ENCODE results near the gene ENTR1.

Gene ENTR1

GRCh38 chr9:136394312-136395019 lies 15.9 kb downstream of the ENTR1 start:
- Histone ChIP-seq H3K9me3 (replicated peaks; ENCODE audit: insufficient read depth, low read length) (no peaks in the 10 kb centered on the region), H3K4me1 (ENCODE audit: low read length) (peaks cover 6% of the 10 kb centered on the region), H3K4me3 (ENCODE audit: low read length) (no peak overlapping the region), H4K20me1 (ENCODE audit: insufficient read depth, low read length) (no peaks in the 10 kb centered on the region), H3K27ac (ENCODE audit: low read length) (no peak overlapping the region), H3F3A (ENCODE audit: insufficient read depth, low read length) (no peaks in the 10 kb centered on the region), H3K36me3 (replicated peaks; ENCODE audit: insufficient read depth, low read length) (peaks cover 4% of the 10 kb centered on the region; the same call in 1 of the 2 replicates), H2AFZ (ENCODE audit: low read length) (no peak overlapping the region), H3K9ac (ENCODE audit: low read length) (no peak overlapping the region), H3K79me2 (ENCODE audit: low read length) (peaks cover 23% of the 10 kb centered on the region), H3K27me3 (replicated peaks; ENCODE audit: insufficient read depth, low read length) (no peaks in the 10 kb centered on the region), H3K9me2 (replicated peaks; ENCODE audit: insufficient read depth, low read length) (no peaks in the 10 kb centered on the region), H3K4me2 (ENCODE audit: low read depth, low read length) (no peak overlapping the region)
- DNase-seq = no peak
- TF ChIP-seq EZH2 (optimal IDR thresholded peaks at IDR 0.05; ENCODE audit: low read depth, low read length) (no peak), EZH2phosphoT487 (IDR thresholded peaks at IDR 0.05; ENCODE audit: low read length) (no peak)
- TF ChIP-seq, protein P1, sequence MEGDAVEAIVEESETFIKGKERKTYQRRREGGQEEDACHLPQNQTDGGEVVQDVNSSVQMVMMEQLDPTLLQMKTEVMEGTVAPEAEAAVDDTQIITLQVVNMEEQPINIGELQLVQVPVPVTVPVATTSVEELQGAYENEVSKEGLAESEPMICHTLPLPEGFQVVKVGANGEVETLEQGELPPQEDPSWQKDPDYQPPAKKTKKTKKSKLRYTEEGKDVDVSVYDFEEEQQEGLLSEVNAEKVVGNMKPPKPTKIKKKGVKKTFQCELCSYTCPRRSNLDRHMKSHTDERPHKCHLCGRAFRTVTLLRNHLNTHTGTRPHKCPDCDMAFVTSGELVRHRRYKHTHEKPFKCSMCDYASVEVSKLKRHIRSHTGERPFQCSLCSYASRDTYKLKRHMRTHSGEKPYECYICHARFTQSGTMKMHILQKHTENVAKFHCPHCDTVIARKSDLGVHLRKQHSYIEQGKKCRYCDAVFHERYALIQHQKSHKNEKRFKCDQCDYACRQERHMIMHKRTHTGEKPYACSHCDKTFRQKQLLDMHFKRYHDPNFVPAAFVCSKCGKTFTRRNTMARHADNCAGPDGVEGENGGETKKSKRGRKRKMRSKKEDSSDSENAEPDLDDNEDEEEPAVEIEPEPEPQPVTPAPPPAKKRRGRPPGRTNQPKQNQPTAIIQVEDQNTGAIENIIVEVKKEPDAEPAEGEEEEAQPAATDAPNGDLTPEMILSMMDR (IDR thresholded peaks at IDR 0.05; ENCODE audit: low read length) = no peak

GRCh38 chr9:136393531-136393930 lies 16.9 kb downstream of the ENTR1 start:
- peaks cover 4% of the 10 kb centered on the region; the same call in 1 of the 2 replicates for H3K36me3 ChIP-seq (replicated peaks; ENCODE audit: insufficient read depth, low read length)
- H3K27ac ChIP-seq (ENCODE audit: low read length) = no peak overlapping the region
- H3K9me2 ChIP-seq (replicated peaks; ENCODE audit: insufficient read depth, low read length) = no peaks in the 10 kb centered on the region
- H4K20me1 ChIP-seq (ENCODE audit: insufficient read depth, low read length) = no peaks in the 10 kb centered on the region
- no peak overlapping the region for H3K4me2 ChIP-seq (ENCODE audit: low read depth, low read length)
- H2AFZ ChIP-seq (ENCODE audit: low read length) = no peak overlapping the region
- DNase-seq = no peak
- no peaks in the 10 kb centered on the region for H3K9me3 ChIP-seq (replicated peaks; ENCODE audit: insufficient read depth, low read length)
- no peaks in the 10 kb centered on the region for H3K27me3 ChIP-seq (replicated peaks; ENCODE audit: insufficient read depth, low read length)
- peaks cover 14% of the 10 kb centered on the region for H3K79me2 ChIP-seq (ENCODE audit: low read length)
- H3K9ac ChIP-seq (ENCODE audit: low read length) = no peak overlapping the region
- no peaks in the 10 kb centered on the region for H3F3A ChIP-seq (ENCODE audit: insufficient read depth, low read length)
- H3K4me3 ChIP-seq (ENCODE audit: low read length) = no peak overlapping the region
- TF ChIP-seq EZH2phosphoT487 (IDR thresholded peaks at IDR 0.05; ENCODE audit: low read length) (no peak), EZH2 (optimal IDR thresholded peaks at IDR 0.05; ENCODE audit: low read depth, low read length) (no peak)
- TF ChIP-seq, protein P1 (IDR thresholded peaks at IDR 0.05; ENCODE audit: low read length) = no peak
- H3K4me1 ChIP-seq (ENCODE audit: low read length) = peaks cover 2% of the 10 kb centered on the region

DNA sequence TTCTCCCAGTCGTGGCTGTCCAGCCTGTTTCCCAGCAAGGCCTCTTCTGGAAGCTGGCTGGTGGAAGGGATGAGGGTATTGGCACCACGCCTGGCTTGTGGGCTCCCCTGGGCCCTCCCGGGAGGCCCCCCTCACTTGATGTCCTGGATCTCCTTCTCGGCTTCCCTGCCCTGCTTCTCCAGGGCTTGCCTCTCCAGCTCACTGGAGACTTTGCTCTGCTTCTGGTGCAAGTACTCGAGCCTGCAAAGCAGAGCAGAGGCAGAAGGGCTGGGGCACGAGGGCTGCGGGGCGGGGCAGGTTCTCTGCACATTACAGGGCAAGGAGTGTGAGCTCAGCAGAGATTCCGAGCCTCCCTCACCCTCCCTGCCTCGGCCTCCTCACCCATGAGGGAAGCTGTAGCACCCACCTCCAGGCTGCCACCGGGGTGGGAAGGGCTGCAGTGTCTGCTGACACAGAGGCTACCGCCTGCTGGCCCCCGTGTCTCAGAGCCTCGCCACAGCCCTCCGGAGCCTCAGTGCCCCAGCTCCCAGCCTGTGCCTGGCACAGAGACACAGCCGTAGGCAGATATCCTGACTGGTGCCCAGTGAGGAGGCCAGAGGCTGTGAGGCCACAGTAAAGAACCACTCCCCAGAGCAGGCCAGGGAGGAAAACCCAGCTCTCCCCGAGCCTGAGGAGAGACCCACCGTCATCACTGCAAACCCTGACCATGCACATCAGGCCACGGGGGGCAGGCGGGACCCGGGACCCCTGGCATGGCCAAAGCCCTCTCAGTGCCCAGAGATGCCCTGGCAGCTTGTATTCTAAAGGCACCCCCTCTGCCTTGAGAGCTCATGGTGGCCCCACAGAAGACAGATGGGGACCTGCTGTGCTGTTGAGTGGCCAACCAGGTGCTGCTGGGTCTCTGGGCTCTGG lies 17.6 kb downstream of the ENTR1 start:
- Histone ChIP-seq H4K20me1 (ENCODE audit: insufficient read depth, low read length) (no peaks in the 10 kb centered on the region), H3F3A (ENCODE audit: insufficient read depth, low read length) (no peaks in the 10 kb centered on the region), H3K4me3 (ENCODE audit: low read length) (no peak overlapping the region), H3K79me2 (ENCODE audit: low read length) (peaks cover 7% of the 10 kb centered on the region), H3K9me2 (replicated peaks; ENCODE audit: insufficient read depth, low read length) (no peaks in the 10 kb centered on the region), H3K9ac (ENCODE audit: low read length) (no peak overlapping the region), H3K27ac (ENCODE audit: low read length) (no peak overlapping the region), H3K4me2 (ENCODE audit: low read depth, low read length) (no peak overlapping the region), H3K36me3 (replicated peaks; ENCODE audit: insufficient read depth, low read length) (peaks cover 4% of the 10 kb centered on the region; the same call in 1 of the 2 replicates), H3K27me3 (replicated peaks; ENCODE audit: insufficient read depth, low read length) (no peaks in the 10 kb centered on the region), H3K9me3 (replicated peaks; ENCODE audit: insufficient read depth, low read length) (no peaks in the 10 kb centered on the region), H2AFZ (ENCODE audit: low read length) (no peak overlapping the region), H3K4me1 (ENCODE audit: low read length) (no peaks in the 10 kb centered on the region)
- DNase-seq = no peak
- TF ChIP-seq EZH2 (optimal IDR thresholded peaks at IDR 0.05; ENCODE audit: low read depth, low read length) (no peak), EZH2phosphoT487 (IDR thresholded peaks at IDR 0.05; ENCODE audit: low read length) (no peak)
- TF ChIP-seq, protein P1 (IDR thresholded peaks at IDR 0.05; ENCODE audit: low read length) = no peak
